Measurements from ENCODE around the gene SELENOH. TPM values are rescaled to one million over a fixed set of nuclear protein-coding genes. Genes with fewer than 3 reads are reported as not detected.

Gene SELENOH
- total RNA-seq, 1 experiment from 2014 or later: 234 TPM

Other genes starting within 250 kb of the SELENOH start
- 6.0 and 6.4 TPM in 2 replicates for gene SLC43A1, start 225.8 kb upstream of the SELENOH start, total RNA-seq (2014; rRNA removed; shearing (Covaris generic))
- gene TIMM10, start 210.7 kb upstream of the SELENOH start, total RNA-seq (2014; rRNA removed; shearing (Covaris generic)): 105 and 157 TPM in 2 replicates
- not detected in 2 replicates for gene SMTNL1, start 203.9 kb upstream of the SELENOH start, total RNA-seq (2014; rRNA removed; shearing (Covaris generic))
- gene UBE2L6, start 173.8 kb upstream of the SELENOH start, total RNA-seq (2014; rRNA removed; shearing (Covaris generic)): 8.6 and 17.3 TPM in 2 replicates
- not detected in 2 replicates for gene SERPING1, start 143.8 kb upstream of the SELENOH start, total RNA-seq (2014; rRNA removed; shearing (Covaris generic))
- not detected in 2 replicates for gene YPEL4, start 91.6 kb upstream of the SELENOH start, total RNA-seq (2014; rRNA removed; shearing (Covaris generic))
- gene CLP1, start 83.7 kb upstream of the SELENOH start, total RNA-seq (2014; rRNA removed; shearing (Covaris generic)): 16.6 and 24.1 TPM in 2 replicates
- 26.8 and 42.0 TPM in 2 replicates for gene ZDHHC5, start 73.4 kb upstream of the SELENOH start, total RNA-seq (2014; rRNA removed; shearing (Covaris generic))
- 26.0 and 32.5 TPM in 2 replicates for gene MED19, start 29.3 kb upstream of the SELENOH start, total RNA-seq (2014; rRNA removed; shearing (Covaris generic))
- 76.7 and 132 TPM in 2 replicates for gene TMX2, start 28.9 kb upstream of the SELENOH start, total RNA-seq (2014; rRNA removed; shearing (Covaris generic))
- gene BTBD18, start 10.3 kb downstream of the SELENOH start, total RNA-seq (2014; rRNA removed; shearing (Covaris generic)): not detected in 2 replicates
- 106 and 128 TPM in 2 replicates for gene CTNND1, start 20.3 kb downstream of the SELENOH start, total RNA-seq (2014; rRNA removed; shearing (Covaris generic))

Measured in SJSA1 (cell line).